NCI-H1105 (cell line): ENCODE data around the gene ALOX5AP.
A peak's percentile ranks its signal among the peaks of the same experiment; 100 is the strongest.

Experiments used
- DNase-seq: peaks from one replicate; lab custom pipeline; 2025; lab: John Stamatoyannopoulos, UW

ALOX5AP gene

GRCh38 chr13:30759748-30760147 lies 24.4 kb downstream of the ALOX5AP start:
- no peak for DNase-seq

- no peak for DNase-seq
Observed at GRCh38 chr13:30762643-30763042, 27.3 kb downstream of the ALOX5AP start.

GRCh38 chr13:30763786-30764413 lies 28.6 kb downstream of the ALOX5AP start:
- DNase-seq: no peak

GRCh38 chr13:30766231-30766630 lies 30.9 kb downstream of the ALOX5AP start:
- no peak for DNase-seq

GRCh38 chr13:30770929-30771328 lies 35.6 kb downstream of the ALOX5AP start:
- DNase-seq: no peak

- no peak for DNase-seq
Observed at GRCh38 chr13:30773561-30773960, 38.2 kb downstream of the ALOX5AP start.

- DNase-seq: no peak
Observed at GRCh38 chr13:30774214-30774730, 38.9 kb downstream of the ALOX5AP start.

GRCh38 chr13:30776661-30777060 lies 41.3 kb downstream of the ALOX5AP start:
- DNase-seq: no peak

- no peak for DNase-seq
Observed at GRCh38 chr13:30779016-30779415, 43.7 kb downstream of the ALOX5AP start.

- DNase-seq: no peak
Observed at GRCh38 chr13:30779608-30780007, 44.3 kb downstream of the ALOX5AP start.

- DNase-seq: no peak
Observed at GRCh38 chr13:30780338-30780981, 45.1 kb downstream of the ALOX5AP start.

GRCh38 chr13:30785191-30785850 lies 50.0 kb downstream of the ALOX5AP start:
- no peak for DNase-seq

- DNase-seq: no peak
Observed at GRCh38 chr13:30786648-30787047, 51.3 kb downstream of the ALOX5AP start.

- DNase-seq: no peak
Observed at GRCh38 chr13:30787738-30788525, 52.6 kb downstream of the ALOX5AP start.

- no peak for DNase-seq
Observed at GRCh38 chr13:30789166-30789862, 54.0 kb downstream of the ALOX5AP start.

GRCh38 chr13:30790592-30790991 lies 55.2 kb downstream of the ALOX5AP start:
- no peak for DNase-seq

GRCh38 chr13:30791354-30792001 lies 56.1 kb downstream of the ALOX5AP start:
- no peak for DNase-seq

GRCh38 chr13:30792285-30793000 lies 57.1 kb downstream of the ALOX5AP start:
- DNase-seq: peak; percentile 22

GRCh38 chr13:30796132-30796572 lies 60.8 kb downstream of the ALOX5AP start:
- no peak for DNase-seq
